NCI-H2081 treated with DMSO at 0.1 percent for 48 hours (cell line): ENCODE measurements around the gene KRT23.
A peak's percentile ranks its signal among the peaks of the same experiment; 100 is the strongest.
"Not testable (repeated sequence)": the region's sequence is repeated elsewhere in the genome, so short reads cannot be mapped to it uniquely, and the experiment has no call there.

Experiments
- DNase-seq: peaks from one replicate; lab custom pipeline; 2025; lab: John Stamatoyannopoulos, UW

The KRT23 gene

DNA sequence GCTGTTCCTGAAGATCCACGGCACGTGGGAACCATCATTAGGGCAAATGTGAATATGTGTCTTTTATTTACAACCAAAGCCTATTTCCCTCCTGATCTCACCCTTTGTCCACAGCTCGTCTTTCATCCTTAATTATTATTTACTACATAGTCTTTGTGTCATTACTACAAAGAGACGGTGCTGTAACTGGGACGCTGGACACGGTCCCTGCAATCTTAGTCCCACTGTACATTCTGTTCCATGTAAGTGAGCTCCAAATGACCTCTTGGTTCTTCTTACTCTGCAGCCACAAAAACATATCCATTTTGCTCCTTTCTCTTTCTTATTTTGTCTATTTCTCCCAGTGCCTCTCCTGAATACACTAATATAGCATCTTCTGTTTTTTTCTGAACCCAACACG is 12.7 kb upstream of the KRT23 start:
- no peak for DNase-seq

DNA sequence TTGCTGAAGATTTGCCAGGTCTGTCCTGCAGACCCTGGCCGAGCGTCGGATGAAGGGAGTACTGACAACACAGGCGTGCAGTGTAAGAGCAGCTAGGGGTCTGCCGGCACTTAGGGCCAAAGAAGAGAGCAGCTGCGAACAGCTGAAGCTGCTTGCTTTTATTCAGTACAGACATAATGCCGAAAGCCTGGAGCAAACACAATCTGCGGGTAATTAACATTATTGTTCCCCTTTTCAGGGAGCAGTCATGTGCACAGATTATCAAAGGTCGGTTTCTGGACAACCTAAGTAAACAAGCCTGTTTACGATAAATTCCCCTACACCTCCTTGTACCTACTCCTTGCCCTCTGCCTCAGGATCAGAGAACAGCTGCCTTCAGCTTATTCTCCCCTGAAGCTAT is 12.0 kb upstream of the KRT23 start:
- peak; percentile 34 for DNase-seq

DNA sequence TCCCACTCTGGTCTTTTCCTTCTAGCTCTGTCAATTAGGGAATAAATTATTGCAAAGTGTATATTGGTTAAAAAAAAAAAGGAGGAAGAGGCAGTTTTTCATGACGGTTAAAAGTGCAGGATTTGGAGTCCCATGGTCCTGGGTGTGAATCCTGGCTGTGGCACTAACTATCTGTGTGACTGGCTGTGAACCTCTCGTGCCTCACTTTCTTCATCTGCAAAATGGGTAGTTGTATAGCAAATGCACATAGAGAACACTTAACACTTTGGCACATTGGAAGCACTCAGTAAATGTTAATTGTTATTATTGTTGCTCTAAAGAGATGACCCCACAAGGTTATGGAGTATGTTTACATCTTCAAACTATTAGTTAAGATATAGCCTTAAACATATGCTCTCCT is 10.5 kb upstream of the KRT23 start:
- no peak for DNase-seq

DNA sequence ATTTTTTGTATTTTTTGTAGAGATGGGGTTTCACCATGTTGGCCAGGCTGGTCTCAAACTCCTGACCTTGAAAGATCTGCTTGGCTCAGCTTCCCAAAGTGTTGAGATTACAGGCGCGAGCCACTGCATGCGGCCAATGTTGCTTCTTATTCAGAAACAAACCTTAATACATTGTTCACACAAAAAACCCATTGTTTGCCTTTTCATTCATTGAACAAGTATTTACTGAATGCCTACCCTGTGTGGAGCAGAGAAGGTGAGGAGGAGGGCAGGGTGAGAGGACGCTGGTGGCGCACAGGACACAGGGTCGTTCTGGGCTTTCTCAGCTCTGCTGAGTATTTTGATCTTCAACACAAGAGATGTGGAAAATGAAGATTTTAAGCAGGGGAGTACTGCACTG is 8.0 kb upstream of the KRT23 start:
- no peak for DNase-seq

DNA sequence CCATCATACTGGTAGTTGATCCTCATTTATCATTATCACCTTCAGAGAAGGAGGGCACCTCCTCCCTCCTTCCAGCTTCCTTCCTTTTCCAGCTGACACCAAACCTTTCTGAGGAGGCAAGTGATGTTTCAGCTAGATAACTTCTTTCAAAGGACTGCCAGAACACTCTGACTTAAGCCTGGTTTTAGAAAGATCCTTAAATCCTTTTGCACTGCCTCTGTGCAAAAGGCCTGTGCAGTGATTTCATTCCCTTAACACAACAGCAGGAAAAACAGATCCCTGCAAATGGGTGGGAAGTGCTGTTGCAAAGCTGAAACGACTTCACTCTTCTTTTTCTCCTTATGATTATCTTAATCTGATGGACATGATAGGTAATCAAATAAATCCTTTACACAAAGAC is 7.1 kb upstream of the KRT23 start:
- no peak for DNase-seq

DNA sequence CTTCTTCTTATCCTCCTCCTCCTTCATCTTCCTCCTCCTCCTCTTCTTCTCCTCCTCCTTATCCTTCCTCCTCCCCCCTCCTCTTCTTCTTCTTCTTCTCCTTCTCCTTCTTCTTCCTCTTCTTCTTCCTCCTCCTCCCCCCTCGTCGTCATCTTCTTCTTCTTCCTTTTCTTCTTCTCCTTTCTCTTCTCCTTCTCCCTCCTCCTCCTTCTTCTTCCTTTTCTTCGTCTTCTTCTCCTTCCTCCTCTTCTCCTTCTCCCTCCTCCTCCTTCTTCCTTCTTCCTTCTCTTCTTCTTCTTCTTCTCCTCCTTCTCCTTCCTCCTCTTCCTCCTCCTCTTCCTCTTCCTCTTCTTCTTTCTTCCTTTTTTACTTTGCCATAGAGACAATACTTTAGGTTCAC is 5.1 kb upstream of the KRT23 start:
- DNase-seq, result no peak

DNA sequence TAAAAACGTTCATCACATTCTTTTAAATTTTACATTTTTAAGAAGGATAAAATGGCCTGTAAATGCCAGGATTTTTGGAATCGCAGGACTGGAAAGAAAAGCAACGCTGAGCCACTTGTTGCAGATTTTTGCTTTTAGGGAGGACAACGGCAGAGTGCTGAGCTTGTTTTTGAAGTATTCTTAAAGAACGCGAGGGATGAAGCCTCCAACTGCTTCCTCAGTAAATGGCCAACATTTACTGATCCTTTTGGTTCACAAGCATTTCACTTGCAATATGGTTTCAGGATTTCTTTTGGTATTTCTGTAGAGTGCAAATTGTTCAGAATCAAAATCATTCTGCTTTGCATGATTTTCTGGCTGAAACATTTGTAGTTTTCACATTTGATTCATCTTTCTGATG is 2.8 kb upstream of the KRT23 start:
- DNase-seq, result no peak

DNA sequence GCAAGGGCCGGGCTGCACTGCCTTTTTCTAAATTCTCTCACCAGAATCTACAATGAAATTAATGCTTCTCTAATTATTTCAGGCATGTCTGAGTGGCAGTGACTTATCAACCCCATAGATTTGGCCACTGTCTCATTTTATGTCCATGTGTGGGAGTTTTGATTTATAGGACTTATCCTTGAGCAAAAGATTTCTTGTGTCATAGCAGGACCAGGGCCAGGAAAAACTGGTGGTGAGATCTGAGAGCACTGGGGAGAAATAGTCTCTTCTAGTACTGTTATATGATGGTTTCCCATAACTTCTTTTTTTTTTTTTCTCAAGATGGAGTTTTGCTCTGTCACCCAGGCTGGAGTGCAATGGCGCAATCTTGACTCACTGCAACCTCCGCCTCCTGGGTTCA is 1.5 kb upstream of the KRT23 start:
- no peak for DNase-seq

DNA sequence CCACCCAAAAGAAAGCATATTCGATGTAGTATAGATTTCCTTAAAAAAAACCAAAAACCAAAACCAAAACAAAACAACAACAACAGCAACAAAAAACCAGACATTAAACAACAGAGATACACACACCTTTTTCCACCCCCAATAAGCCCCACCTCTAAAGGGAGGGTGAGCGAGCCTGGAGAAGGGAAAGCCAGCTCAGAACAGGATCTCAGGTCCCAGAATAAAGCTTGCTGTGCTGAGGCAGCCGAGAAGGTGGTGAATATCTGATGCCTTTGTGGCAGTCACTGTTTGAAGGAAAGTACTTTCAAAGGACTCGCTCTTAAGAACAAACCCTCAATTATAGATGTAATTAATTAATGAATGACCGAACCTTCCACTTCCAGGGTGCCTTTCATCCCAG is 470 bp downstream of the KRT23 start:
- DNase-seq, result no peak

DNA sequence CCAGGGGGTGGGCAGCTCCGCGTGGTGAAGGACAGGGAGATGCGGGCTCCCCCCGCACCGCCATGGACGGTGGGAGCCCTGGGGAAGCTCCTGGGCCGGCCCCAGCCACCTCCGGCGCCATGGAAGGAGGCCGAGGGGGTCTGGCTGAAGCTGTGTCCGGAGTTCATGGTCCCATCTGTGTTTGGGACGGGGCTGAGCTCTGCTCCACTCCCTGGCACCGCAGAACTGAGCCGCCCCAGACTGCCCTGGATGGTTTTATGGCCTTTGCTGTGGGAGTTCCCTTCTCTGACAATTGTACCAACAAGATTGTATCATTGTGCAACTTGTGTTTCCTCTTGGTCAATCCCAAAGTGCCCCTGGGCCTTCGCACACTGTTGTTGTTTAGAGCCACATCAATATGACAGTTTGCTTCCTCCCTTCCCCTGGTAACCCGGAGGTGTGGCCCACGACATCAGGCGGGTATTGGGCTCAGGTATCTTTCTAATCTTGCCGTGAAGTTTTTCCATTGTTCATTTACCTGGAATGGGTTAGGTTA is 942 bp downstream of the KRT23 start:
- no peak for DNase-seq

DNA sequence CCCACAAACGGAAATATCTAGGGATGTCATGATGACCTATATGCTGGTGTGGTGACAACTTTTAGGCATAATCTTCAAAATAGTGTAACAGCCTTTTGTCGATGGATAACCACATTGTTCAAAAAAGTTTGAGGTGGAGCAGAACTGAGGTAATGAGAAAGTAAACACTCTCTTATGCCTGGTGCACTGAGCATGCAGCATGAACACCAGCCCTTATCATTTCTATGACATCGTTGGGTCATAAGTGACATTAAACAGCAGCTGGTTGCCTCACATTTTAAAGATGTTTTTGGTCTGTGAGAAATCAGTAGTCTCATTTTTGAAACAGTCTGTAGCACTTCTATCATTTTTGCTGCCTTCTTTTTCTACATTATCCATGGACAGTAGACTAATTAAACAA is 1.8 kb downstream of the KRT23 start:
- DNase-seq, result no peak

DNA sequence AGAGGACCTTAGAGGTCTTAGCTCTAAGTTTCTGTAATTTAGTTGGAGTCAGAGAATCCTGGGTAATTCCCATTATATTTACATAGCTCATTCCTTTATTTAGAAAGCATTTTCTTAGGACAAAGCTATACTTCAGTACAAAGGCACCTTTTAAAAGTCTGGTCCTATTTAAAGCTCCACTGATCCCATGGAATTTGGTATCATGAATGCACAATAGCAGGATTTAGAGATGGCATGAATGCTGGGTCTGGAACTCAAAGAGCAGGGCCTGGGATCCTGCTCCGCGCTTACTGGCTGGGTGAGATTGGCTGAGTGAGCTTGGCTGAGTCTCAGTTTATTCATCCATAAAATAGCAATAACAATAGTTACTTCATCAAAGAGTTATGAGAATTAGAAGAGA is 4.8 kb downstream of the KRT23 start:
- no peak for DNase-seq

DNA sequence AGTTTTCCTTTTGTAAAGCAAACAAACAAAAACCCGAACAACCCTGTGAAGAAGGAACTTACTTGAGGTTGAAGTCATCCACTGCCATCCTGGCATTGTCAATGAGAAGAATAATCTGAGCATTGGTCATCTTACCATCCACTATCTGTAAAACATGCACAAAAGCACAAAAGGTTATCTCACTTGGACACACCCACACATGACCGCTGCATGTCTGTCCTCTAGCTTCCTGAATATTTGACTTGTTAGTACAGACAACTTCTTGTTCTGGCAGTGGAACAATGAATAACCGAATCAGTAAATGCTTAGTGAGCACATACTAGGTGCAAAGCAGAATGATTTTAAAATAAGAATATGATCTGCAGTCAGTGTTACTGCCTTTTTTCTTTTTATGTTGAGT is 6.1 kb downstream of the KRT23 start:
- DNase-seq, result no peak

DNA sequence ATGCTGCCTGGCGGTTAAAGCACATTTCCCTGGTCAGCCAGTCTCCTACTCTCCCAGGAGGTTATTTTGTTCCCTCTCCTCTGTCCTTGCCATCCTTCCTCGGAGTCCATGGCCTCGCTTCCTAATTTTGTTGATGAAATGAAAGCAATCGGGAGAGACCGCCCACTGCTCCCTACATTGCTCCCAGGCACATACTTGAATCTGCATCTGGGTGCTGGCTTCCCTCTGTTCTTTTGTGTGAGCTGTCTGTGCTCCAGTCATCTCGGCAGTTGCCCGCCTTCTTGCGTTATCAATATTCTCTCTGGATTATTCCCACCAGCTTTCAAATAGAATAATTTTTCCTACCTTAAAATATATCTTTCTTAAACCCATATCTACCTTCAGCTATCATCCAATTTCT is 11.1 kb downstream of the KRT23 start:
- no peak for DNase-seq

DNA sequence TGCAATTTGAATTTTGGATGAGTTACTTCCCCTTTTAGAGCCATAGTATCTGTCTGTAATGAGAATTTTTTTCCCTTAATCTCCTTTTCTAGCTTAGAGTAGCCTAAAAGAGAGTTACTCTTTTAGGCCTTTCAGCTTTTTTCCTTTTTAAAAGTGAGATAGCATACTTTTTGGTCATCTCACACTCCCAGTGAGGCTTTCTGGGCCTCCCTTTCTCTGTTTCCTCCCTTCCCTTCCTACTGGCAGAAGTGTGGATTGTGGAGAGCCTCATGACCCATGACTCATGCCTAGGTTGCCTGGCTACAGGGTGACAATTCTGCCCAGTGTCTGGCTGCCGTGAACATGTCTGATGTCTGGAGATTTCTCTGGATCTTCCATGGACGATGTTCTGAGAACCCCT is 15.2 kb downstream of the KRT23 start:
- DNase-seq, result no peak

DNA sequence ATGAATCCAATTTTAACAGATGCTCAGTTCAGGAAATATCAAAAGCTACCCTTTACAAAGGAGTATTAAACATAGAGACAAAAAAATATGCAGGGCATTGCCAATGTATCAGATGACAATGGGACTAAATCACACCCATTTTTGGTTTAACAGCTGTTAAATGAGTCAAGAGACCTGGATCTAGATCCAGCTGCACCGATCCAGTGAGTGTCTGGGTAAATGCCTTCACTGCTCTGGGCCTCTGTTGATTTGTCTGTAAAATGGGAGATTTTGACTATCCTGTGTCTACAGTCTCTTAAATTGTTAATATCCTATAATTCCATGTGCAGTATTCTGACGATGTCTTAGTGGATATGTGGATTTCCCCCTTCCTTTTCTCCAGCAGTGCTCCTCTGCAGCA is 16.4 kb downstream of the KRT23 start:
- DNase-seq, result no peak

DNA sequence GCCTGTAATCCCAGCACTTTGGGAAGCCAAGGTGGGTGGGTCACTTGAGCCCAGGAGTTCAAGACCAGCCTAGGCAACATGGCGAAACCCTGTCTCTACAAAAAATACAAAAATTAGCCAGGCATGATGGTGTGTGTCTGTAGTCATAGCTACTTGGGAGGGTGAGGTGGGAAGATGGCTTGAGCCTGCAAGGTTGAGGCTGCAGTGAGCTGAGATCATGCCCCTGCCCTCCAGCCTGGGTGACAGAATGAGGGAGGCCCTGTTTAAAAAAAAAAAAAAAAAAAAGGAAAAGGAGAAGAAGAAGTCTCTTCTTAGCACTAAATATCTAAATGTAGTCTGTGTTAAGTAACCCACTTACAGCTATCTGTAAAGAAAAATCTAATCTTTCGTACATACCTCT is 20.3 kb downstream of the KRT23 start:
- DNase-seq, result not testable (repeated sequence)

DNA sequence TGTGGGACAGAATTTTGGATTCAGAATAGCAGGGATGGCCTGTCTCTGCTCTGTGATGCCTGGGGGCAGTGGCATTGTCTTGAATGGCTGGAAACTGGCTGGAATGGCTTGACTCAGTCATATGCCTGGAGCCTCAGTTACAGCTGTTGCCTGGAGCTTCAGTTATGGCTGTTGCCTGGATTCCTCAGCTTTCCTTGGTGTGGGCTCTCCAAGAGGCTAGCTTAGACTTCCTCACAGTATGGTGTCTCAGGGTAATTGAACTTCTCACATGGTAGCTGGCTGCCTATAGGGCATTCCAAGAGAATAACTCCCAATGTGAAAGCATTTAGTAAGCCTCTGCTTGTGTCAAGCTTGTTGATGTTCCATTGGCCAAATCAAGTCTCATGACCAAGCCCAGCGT is 21.1 kb downstream of the KRT23 start:
- no peak for DNase-seq

DNA sequence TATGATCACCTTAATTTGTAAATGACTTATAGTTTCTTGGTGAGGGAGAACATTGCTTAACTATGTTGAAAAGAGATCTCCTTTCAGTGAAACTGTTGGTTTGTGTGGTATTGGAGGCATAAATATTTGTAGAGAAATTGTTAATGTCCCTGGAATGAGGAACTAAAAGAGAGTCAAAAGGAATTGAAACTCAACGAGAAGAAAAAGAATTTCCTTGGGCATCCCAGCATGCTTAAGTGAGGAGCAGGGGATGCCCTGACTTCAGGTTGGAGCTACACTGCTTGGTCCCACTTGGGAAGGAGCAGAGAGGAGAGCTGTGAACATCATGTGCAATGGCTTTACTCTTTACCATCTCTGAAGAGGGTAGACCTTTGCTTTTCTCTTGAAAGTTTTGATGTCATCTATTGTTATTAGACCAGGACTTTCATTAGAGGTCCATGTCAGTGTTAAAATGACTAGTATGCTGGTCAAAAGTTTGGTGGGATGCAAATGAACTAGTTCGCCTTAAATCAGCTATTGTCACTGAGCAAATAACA is 21.7 kb downstream of the KRT23 start:
- no peak for DNase-seq

DNA sequence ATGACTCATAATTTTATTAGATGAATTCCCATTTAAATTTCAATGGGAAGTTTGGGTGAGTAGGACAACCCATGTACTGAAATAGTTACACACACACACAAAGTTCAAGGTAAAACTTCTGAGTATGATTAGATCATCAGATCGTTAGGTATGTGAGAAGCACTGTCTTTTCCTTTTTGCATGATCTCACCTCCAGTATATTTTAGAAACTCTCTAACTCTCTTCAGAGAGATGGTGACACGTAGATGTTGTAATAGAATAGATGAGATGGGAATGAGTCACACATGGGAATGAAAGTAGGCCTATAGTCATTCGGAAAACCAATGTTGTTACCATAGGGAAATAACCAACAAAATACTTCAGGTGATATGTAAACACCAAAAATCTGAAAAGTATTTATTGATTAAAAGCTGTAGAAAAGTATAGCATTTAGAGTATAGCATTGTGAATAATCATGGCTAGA is 22.2 kb downstream of the KRT23 start:
- DNase-seq, result no peak

DNA sequence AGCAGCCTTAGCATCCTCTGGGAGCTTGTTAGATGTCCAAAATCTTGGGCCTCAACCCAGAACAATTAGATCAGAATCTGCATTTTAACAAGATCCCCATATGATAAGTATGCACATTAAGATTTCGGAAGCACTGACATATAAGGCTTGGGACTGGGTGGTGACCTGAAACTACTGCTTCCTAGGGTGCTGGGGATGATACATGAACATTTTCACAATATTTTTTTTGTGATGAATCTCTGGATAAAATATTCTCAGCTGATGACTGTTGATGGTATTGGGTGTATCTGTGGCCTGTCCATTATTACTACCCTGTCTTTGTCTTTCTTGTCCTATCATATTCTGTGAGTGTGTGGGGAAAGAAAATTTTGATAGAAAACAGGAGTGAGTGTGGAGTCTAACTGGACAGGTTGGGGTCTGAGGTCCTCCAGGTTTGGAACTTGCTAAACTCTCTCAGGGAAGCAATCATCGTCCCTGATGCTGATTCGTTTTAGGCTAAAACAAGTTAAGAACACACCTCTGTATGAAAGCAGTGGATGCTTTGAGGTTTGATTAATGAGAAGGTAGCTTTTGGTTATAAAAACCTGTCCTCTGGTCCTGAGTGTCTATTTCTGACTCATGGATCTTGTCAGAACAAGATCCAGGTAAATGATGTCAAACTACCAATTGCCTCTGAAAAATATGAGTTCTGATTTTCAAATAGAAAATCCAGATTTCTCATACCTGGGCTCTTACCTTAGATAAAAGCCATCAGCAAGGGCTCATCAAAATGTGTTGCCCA is 23.2 kb downstream of the KRT23 start:
- no peak for DNase-seq

DNA sequence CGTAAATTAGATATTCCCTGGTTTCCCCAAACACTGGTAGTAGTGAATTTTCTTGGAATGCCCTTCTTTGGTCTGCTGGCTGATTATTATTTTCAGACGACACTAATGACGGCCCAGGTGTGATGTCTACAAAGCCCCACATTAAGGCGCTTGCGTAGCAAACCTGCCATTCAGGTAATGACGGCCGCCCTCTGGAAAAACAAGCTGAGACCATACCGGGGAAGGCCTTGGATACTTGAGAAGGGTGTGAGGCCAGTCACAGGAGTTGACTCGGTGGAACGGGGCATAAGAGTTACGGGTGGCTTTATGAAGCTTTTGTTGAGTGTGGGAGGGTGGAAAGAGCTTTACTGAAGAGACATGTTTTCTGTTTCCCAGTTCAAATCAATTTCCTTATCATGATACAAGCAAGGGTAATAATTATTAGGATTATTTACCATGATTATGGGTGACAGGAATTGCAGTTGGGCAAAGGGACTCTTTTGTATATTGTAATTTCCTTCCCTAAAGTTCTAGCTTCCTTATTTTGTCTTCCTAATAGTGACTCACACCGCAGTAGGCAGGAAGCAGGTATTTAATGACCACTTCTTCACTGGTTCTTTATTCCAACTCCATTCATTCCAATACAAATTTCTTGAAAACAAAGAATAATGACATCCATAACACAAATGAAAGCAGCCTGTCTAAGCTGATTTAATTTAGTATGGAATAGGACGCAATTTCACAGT is 24.8 kb downstream of the KRT23 start:
- DNase-seq, result no peak

DNA sequence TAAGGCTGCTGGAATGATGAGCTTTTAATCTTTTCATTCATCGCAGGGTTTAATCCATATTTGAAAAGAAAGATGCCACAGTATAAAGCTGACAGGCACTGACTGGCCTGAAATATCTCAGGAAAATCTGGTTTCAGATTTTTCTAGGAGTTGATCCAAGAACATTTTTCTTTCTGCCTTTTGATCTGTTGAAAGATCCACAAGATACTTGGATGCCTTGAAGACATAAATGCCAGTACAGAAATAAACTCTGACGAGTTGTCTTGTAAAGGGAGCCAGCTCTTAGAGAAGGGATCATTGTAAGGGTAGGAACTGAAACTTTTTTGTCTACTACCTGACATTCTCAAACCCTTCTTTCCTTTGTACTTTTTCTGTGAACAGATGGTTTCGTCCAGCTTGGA is 27.0 kb downstream of the KRT23 start:
- DNase-seq, result no peak
